Stimulated activated CD8-positive, alpha-beta memory T cell treated with anti-CD3 and anti-CD28 coated beads, Interleukin-7, amount 100 ng/mL, for 48 hours (primary cell): ENCODE data around the gene PPP1R11.

Experiments used
- DNase-seq, 2 donors: peaks; one replicate each; pipeline ENCODE4 v3.0.0-alpha.2; 2020; ENCODE audit warnings: low read depth in 1 of 2; ENCODE audit errors: extremely low read depth in 1 of 2

Gene PPP1R11

DNA sequence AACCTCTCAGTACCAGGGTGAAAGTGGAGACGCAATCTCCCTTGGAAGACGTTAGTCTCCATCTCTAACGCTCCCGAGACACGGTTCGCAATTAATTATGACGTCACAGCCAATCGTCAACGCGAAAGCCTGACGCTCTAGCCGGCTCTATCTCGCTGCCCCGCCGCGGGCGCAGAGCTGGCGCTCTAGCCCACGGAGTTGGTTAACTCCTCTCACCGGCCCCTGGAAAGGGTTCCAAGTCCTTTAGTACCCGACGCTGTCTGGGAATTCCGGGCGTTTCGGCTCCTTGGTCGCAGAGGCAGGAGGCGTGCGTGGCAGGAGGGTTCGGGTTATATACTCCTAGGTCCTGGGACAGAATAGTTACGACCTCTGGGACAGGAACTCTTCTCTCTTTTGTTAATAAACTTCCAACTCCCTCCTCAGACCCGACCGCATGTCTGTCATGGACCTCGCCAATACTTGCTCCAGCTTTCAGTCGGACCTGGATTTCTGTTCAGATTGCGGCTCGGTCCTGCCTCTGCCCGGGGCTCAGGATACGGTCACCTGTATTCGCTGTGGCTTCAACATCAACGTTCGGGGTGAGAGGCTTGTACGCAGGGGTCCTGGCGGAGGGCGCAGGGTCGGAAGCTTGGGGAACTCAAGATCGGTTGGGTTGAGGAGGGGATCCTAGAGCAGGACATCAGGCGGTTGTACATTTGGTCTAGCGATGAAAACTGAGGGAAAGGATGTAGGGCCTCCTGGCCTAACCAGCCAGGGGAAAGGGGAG, 5.7 kb upstream of the PPP1R11 start, which contains the start of gene POLR1H:
Gene POLR1H (plus strand): TSS at position 174 of the 766 bp plus-strand sequence. CDS start 260 bp downstream, at position 434.
- peak; percentile 67 to 81 for DNase-seq

DNA sequence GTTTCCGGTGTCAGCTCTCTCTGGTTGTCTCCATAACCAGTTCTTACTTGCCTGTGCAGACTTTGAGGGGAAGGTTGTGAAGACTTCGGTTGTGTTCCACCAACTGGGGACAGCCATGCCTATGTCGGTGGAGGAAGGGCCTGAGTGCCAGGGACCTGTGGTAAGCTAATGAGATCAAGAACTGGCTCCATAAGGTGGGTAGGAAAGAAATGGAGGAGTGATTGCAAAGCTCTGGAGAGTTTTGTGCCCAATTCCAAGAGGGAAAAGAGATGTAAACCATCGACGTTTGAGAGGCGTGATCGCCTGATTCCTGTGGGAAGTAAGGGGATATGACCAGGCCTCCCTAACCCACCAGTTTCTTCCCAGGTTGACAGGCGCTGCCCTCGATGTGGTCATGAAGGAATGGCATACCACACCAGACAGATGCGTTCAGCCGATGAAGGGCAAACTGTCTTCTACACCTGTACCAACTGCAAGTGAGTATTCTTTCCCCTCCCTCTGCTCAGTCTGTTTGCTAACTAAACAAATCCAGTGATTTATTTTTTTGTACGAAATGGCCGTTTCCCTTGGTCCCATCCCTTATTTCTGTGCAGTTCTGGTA, 5.0 kb upstream of the PPP1R11 start:
- peak in 1 of 2 donors; percentile 10 for DNase-seq

DNA sequence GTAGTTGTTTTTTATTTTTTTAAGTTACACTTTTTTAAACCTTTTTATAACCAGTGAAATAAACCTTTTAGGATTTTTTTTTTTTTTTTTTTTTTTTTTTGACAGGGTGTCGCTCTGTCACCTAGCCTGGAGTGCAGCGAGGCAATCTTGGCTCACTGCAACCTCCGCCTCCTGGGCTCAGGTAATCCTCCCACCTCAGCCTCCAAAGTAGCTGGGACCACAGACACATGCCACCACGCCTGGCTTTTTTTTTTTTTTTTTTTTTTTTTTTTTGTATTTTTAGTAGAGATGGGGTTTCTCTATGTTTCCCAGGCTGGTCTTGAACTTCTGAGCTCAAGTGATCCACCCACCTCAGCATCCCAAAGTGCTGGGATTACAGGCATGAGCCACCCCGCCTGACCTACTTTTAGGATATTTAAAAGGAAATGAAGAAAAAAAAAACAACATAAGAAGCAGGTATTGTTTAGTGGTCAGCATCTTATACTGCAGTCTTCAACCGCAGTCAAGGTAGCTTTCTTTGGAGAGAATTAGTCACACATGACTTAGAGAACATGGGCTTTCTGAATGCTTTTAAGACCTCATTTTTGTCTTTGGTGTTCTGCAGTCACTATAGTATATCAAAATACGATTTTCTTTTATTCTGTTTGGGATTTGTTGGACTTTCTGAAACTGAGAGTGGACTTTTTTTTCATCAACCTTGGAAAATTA, 4.4 kb upstream of the PPP1R11 start:
- no peak for DNase-seq

DNA sequence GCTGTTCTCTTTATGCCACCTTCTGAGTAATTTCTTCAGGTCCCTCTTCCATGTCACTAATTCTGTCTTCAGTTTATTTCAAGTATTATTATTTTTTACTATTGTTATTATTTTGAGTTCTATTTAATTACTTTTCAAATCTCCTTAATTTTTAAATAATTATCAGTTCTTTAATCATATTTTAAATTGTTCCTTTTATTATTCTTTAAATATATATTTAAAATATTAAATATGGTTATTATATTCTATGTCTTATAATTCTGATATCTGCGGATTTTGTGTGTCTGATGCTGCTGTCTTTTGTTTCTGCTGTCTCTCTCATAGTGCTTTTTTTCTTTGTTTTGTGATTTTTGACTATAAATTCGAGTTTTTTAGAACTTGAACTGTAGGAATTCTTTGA, 3.7 kb upstream of the PPP1R11 start:
- DNase-seq = no peak

DNA sequence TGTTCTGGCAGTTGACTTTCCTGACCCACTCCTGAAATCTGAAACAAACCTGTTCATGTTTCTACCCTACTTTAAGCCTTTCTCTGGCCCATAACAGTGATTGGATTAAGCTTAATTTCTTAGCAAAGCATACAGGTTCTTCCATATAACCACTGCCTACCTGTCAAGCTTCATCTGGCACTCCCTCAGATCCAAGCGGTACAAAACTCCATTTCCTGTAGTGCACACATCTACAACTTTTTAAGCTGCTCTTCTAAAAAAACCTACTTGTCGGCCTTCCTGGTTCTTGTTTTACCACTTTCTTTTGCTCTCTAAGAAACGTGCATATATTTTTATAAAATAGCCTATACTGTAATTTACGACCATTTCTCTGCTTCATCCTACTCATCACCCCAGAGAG, 916 bp upstream of the PPP1R11 start:
- DNase-seq = no peak

DNA sequence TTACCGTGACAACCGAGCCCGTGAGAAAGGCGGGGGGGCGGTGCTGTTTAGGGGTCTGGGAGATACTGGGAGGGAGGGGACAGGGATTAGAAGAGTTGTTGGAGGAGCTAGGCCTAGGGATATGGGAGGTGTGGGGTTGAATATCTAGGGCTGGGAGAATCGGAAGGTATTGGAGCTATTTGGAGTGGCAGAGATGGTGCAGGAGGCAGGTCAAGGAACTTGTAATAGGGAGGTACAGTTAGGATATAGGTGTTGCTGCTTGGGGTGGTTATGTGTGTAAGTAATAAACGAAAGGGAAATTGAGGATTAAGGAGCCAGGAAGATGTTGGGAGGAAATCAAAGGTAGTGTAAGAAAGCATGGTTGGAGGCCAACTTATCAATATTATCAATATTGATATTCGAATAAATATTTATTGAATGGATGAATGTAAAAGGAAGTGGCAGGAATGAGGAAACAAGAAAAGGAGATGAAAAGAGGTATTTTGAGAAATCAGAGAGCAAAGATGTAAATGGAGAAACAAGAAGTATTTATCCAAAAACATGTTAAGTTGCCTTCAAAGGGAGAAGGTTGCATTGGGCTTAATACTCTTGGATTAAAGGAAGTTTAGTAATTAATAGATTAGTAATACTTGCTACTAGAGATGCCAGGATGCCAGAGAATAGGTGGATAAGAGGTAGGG, 602 bp downstream of the PPP1R11 start:
- DNase-seq = no peak

DNA sequence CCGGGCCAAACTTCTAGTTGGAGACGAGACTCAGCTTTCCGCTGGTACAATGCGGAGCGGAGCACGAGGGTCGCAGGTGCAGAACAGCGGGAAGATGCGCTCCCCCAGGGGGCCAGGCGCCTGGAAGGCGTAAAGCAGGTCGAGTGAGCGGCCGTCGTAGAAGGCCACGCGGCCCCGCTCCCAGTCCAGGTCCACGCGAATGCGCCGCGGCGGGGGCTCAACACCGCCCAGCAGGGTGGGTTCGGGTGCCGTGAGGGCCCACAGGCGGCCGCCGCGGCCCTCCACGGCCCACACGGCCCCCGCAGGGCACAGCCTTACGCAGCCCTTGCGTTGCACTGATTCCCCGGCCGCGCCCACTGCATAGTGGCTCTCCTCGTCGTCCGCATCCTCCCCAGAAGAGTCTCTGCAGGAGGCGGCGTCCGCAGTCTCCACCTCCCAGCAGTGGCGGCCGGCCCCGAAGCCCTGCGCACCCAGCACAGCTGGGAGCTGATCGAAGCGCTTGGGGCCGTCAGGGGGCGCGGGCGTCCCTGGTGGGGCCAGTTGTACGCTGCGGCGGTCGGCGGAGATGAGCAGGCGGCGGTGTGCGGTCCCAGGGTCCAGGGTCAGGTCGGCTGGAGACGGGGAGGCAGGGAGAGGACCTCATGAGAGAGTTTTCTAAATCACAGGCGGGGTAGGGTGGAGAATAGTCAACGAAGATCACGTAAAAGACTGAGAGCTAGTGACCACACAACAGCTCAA, 4.3 kb downstream of the PPP1R11 start:
- no peak for DNase-seq

DNA sequence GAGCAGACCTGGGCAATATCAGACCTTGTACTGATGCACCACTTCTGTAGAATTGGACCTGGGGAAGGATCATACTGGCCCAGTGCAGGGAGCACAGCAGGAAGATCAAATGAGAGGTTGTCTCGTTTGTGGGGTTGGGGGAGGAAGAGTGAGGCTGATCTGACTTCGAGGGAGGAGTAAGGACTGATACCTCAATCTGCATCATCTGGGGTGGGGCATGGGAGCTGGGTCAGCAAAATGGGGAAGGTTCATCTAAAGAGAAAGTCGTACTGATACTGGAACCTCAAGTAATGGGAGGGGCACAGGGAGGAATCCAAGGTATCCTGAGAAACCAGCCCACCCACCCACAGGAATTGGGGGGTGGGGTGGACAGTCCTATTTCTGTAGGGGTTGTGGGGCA, 4.9 kb downstream of the PPP1R11 start:
- DNase-seq = no peak

DNA sequence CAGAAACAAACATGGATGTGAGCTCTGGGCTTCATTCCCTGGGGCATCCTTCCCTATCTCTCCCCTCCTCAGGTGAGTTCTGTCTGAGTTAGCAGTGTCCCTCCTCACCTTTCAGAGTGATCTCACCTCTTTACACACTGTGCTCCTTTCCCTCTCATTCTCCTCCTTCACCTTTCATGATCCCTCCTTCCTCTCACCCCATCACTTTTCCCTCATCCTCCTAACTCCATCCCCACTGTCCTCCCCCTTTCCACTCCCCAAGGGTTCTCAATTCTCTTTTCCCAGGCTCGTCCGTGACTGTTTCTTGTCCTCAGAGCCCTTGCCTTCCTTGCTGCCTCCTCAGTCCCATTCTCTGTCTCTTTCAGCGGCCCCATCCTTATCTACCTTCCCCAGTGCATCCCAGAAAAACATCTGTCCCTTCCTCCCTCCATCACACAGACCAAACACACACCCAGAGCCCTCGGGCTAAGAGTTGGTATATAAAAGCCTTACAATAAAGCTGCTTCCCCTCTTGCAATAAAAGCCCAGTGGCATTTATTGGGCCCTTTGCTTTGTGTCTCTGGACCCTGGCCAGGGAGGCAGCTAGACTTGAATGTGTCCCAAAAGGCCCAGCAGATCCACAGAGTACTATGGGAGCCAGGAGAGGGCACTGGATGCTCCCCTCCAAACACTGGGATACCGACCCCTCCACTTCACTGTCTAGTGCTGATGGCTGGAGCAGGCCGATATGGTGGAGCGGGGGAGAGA, 6.7 kb downstream of the PPP1R11 start:
- DNase-seq = no peak

DNA sequence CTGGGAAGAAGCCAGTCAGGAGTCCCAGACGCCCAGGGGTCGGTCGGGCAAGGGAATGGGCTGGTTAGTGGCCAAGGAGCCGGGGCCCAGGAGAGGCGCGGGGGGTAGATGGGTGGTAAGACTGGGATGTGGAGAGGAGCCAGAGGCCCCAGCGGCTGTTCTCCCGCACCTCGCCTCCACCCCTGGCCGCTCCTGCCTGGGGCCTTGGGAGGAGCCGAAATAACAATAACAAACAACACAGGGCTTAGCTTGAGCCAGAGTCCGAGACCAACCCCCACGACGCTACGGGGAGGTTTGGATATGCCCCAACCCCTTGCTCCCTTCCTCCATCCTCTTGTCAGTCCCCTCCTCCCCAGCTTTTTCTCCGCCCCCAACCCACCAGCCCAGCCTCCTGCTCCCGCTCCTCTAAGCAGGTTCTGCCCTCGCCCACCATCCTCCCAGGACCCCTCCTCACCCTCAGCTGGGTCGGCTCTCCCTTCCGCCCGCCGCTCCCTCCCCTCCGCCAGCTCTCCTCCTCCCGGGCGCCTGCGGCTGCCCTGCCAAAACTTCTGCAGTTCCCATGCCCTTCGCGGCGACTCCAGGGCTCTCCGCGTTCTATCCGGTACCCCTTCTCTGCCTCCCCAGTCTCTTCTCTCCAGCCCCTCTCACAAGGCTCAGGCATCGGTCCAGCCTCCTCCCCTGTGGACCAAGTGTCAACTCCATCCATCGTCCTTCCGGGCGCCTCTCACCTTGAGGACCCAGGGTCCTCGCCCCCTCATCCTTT, 7.5 kb downstream of the PPP1R11 start:
- DNase-seq = no peak

DNA sequence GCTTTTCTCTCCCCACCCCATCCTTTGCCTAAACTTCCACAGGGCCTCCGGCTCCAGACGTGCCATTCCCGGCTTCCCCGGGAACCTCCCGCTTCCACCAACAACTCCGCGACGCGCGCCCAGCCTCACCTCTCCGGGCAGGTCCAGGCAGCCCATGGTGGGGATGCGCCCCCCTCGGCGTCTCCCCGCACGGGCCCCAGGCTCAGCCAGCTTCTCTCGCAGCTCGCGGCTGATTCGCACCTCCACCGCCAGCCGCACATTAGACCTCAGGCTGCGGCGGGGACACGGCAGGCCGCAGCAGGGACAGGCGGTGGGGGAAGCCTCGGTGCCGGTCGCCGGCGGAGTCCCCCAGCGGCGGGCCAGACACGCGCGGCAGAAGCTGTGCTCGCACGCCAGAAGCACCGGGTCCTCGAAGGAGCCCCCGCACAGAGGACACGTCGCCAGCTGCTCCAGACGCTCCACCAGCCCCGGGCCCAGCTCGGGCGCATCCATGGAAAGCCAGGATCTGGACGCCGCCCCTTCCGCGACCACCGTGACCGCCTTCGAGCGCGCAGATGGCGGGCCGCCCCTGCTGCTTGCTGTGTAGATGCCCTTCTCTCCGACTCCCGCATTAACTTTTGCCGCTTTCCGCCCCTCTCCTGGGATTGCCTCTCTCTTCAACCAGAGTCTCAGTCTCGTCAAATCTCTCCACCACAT, 8.2 kb downstream of the PPP1R11 start, which contains the start of gene RNF39:
Gene RNF39 (minus strand): TSS at position 676 of the 696 bp plus-strand sequence. CDS start 184 bp downstream, at position 492.
- no peak for DNase-seq

DNA sequence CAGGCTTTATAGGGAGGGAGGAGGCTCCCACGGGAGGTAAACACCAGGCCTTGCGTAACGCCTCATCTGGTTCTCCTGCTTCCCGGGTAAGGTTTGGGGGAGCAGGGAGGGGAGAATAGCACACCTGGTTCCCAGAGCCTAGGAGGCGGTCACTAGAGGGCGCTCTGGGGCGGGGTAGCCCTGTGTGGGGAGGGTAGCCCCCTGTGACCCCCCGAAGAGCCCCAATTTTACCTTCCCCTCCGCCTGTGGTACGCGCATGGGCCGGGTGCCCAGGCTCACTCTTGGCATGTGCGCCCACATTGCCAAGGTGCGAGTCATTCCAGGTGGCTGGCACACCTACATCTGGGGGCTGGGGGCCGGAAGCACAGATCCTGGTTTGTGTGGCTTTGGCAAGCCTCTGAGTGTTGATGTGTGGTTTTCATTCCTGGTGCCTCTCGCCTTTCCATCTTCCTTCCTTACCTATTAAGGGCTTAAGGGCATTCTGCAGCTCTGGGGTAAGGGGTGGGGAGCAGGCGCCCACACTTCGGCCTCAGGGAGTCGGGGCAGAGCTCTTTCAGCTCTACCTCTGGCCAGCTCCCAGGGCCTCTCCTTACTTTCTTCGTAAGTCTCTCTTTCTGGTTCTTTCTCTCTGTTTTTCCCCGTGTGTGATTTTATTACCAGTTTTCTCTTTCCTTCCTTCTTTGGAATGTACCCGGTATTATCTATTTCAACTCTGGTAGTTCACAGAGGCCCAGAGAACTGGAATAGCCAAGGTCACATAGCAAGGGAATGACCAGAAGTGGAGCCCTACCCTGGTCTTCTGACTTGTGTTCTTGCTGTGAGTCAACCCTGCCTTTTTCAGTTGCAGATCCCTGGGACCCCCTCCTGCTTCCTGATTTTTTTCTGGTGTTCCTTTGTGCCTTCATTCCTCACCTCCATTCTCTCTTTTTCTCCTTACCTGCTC, 9.1 kb downstream of the PPP1R11 start:
- no peak for DNase-seq

DNA sequence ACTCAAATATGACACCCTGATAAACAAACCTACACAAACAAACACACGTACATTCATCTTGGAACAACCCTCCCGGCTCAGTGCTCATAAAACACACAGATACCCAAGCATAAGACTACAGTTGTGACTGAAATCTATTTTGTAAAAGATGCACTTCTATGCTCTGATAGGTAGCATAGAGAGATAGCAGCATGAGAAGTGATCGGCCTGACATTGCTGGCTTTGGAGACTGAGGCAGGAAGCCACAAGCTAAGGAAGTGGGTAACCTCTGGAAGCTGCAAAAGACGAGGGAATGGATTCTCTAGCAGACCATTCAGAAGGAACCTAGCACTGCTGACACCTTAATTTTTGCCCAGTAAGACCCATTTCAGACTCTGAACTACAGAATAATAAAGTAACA, 10.2 kb downstream of the PPP1R11 start:
- DNase-seq = no peak

DNA sequence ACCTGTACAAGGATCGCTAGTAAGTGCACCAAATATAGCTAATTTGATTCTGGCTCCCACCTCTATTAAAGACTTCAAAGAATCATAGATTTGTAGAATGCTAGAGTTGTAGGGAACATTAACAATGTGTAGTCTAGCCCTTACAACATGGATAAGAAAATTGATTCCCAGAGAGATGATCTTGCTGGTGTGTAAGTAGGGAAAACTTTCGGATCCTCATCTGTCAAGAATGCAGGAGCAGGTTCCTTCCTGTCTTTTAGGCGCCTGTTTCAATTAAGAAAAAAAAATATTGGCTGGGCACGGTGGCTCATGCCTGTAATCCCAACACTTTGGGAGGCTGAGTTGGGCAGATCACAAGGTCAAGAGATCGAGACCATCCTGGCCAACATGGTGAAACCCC, 20.9 kb downstream of the PPP1R11 start:
- no peak for DNase-seq

DNA sequence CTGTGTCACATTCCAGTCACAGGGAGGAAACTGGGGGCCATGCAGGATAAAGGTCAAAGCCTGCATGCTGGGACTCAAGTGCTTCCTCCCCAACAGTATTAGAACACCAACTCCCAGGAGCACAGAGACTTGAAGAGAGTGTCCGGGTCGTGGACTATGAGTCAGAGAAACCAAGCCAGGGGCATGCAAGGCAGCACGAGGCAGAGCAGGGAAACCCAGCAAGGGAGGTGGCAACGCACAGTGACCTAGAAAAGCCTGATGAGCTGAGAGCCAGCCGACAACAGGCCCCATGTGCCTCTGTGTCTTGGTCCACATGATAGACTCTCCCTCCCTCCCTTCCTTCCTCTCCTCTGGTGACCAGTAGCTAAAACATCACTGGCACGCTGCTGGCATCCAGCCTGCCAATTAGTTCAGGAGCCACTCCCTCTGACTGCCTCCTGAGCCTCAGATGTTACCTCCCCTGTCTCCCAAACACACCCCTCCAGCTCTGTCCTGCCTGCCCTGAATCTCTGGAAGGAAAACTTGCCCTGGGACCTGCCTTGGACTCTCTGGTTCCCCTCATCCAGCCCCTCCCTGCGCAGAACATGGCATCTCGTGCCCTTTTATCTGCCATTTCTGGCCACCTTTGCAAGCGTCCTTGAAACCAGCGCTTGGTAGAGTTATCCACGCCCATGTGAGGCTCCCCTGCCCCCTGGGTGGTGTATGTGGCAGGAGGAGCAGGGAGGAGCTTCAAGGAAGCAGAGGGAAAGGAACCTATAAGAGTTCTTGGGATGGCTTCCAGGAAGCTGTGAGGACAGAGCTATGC, 24.8 kb downstream of the PPP1R11 start:
- no peak for DNase-seq

DNA sequence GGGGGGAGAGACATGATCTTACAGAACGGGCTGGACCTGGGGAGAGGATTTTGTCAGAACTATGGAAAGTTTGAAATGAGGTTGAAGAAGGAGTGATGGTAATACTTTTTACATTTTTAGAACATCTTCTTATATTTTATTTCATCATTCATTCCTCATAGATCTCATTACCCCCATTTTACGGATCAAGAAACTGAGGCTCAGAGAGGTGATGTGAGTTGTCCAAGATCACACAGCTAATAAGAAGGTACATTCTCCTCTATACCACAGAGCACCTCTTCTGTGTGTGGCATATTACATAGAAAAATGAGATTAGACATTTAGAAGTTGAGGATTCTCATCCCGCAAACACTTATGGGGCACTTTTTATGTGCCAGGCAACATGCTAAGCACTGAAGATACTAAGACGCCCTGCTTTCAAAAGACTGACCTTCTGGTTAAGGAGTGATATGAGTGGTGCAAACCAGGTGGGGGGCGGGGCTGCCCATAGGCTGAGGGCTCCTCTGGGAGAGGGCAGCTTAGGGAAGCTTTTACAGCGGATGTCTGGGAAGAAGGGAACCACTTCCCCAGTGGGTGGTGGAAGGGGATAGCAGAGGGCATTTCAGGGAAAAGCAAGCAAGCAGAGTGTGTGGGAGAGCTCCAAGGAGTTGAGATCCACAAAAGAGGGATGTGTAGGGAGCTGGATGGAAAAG, 26.0 kb downstream of the PPP1R11 start:
- DNase-seq = no peak
